Thyroid gland (tissue), 4 donors: Measurements from ENCODE around the gene FREM3. TPM values are rescaled to one million over a fixed set of nuclear protein-coding genes. Genes with fewer than 3 reads are reported as not detected.

Source experiments
- DNase-seq, 2 donors: peaks; one replicate each; pipeline ENCODE4 v3.0.0-alpha.2; 2019
- H3K27ac ChIP-seq, 3 donors: fragments of 200-600 bp; sonication (generic); 1 replicate in 2 of 3; 2 replicates in 1 of 3; pipeline ENCODE4 v1.5.1; 2016 to 2019; ENCODE audit warnings: mild to moderate bottlenecking in 1 of 3, moderate library complexity in 1 of 3
- H3K27me3 ChIP-seq: fragments of 200-600 bp; sonication (generic); one replicate; pipeline ENCODE4 v1.5.1; 2019
- H3K36me3 ChIP-seq, 2 donors: fragments of 200-600 bp; sonication (generic); one replicate each; pipeline ENCODE4 v1.5.1; 2016 to 2019
- H3K4me1 ChIP-seq, 2 donors: fragments of 200-600 bp; sonication (generic); one replicate each; pipeline ENCODE4 v1.5.1; 2017 to 2019
- H3K4me3 ChIP-seq, 3 donors: fragments of 200-600 bp; sonication (generic); replicated peaks in 1 of 3; 1 replicate in 2 of 3; 2 replicates in 1 of 3; pipeline ENCODE4 v1.5.1; 2016; ENCODE audit warnings: mild to moderate bottlenecking in 1 of 3
- H3K9me3 ChIP-seq: fragments of 200-600 bp; sonication (generic); one replicate; pipeline ENCODE4 v1.5.1; 2017
- CTCF ChIP-seq, 6 experiments: fragments of 200-600 bp in 3 of 6; fragments of 450-650 bp in 3 of 6; sonication (generic) in 3 of 6; IDR thresholded peaks; one replicate each; pipeline ENCODE4 v1.5.1; 2016 to 2019; ENCODE audit warnings: antibody characterized with exemption in 6 of 6, mild to moderate bottlenecking in 2 of 6, inconsistent platforms in 1 of 6, moderate library complexity in 1 of 6
- POLR2A ChIP-seq, 2 donors: fragments of 450-650 bp; IDR thresholded peaks; one replicate each; pipeline ENCODE4 v1.6.1; 2017; ENCODE audit warnings: antibody characterized with exemption in 2 of 2, mild to moderate bottlenecking in 2 of 2, moderate library complexity in 1 of 2
- WGBS, 2 donors: methylation state at CpG; one replicate each; pipeline ENCODE4 v1.1.5; 2017; 5-methylcytosine and 5-hydroxymethylcytosine counted together
- intact Hi-C: fragments of 100-400 bp; cut with DNase I; formaldehyde crosslinking; loops from one replicate; pipeline ENCODE4 v1.15.1; 2023
- total RNA-seq, 4 donors: library from RNA; depleted of rRNA; stranded (reverse); fragments of >200 nt; gene quantifications; one replicate each; pipeline ENCODE4 v1.2.3, GENCODE V29; 2016

The FREM3 gene
- total RNA-seq, 4 donors from 2014 or later = not detected

- no peaks in the 10 kb centered on the region for H3K27me3 ChIP-seq
- H3K27ac ChIP-seq = no peak overlapping the region
- H3K4me3 ChIP-seq = no peak overlapping the region
- no peaks in the 10 kb centered on the region for H3K4me1 ChIP-seq
- no peaks in the 10 kb centered on the region for H3K36me3 ChIP-seq
- intact Hi-C loops = no loop called here
- no peak for DNase-seq
- no peaks in the 10 kb centered on the region for H3K9me3 ChIP-seq
- TF ChIP-seq POLR2A (IDR thresholded peaks at IDR 0.05) (no peak), CTCF (IDR thresholded peaks at IDR 0.05) (no peak)
Observed at GRCh38 chr4:143586080-143586479, 114.4 kb downstream of the FREM3 start.

- WGBS, 2 donors = 92% methylated on average over 6 of the region's 6 CpGs
- no peak for DNase-seq
- Histone ChIP-seq H3K4me3 (no peak overlapping the region), H3K27me3 (no peaks in the 10 kb centered on the region), H3K36me3 (no peaks in the 10 kb centered on the region), H3K9me3 (no peaks in the 10 kb centered on the region), H3K27ac (no peak overlapping the region), H3K4me1 (no peaks in the 10 kb centered on the region)
- intact Hi-C loops = no loop called here
- TF ChIP-seq CTCF (IDR thresholded peaks at IDR 0.05) = no peak
- TF ChIP-seq POLR2A (IDR thresholded peaks at IDR 0.05) = no peak
Observed at GRCh38 chr4:143585548-143585947, 114.9 kb downstream of the FREM3 start.

- no peak overlapping the region for H3K4me3 ChIP-seq
- no peaks in the 10 kb centered on the region for H3K36me3 ChIP-seq
- intact Hi-C loops = no loop called here
- no peaks in the 10 kb centered on the region for H3K27me3 ChIP-seq
- TF ChIP-seq CTCF (IDR thresholded peaks at IDR 0.05) (no peak), POLR2A (IDR thresholded peaks at IDR 0.05) (no peak)
- no peak overlapping the region for H3K27ac ChIP-seq
- H3K4me1 ChIP-seq = no peaks in the 10 kb centered on the region
- WGBS, 2 donors = 61 to 78% methylated on average over 3 of the region's 3 CpGs
- DNase-seq = no peak
- no peaks in the 10 kb centered on the region for H3K9me3 ChIP-seq
Observed at GRCh38 chr4:143581331-143581946, 119.0 kb downstream of the FREM3 start.

- TF ChIP-seq CTCF (IDR thresholded peaks at IDR 0.05) (no peak), POLR2A (IDR thresholded peaks at IDR 0.05) (no peak)
- intact Hi-C loops = no loop called here
- no peaks in the 10 kb centered on the region for H3K4me1 ChIP-seq
- no peaks in the 10 kb centered on the region for H3K27me3 ChIP-seq
- no peaks in the 10 kb centered on the region for H3K9me3 ChIP-seq
- no peak for DNase-seq
- H3K4me3 ChIP-seq = no peak overlapping the region
- no peak overlapping the region for H3K27ac ChIP-seq
- H3K36me3 ChIP-seq = no peaks in the 10 kb centered on the region
Observed at GRCh38 chr4:143575331-143575730, 125.1 kb downstream of the FREM3 start.

- H3K9me3 ChIP-seq = no peaks in the 10 kb centered on the region
- no peaks in the 10 kb centered on the region for H3K36me3 ChIP-seq
- H3K27ac ChIP-seq = no peak overlapping the region
- intact Hi-C loops = no loop called here
- H3K27me3 ChIP-seq = no peaks in the 10 kb centered on the region
- TF ChIP-seq POLR2A (IDR thresholded peaks at IDR 0.05) (no peak), CTCF (IDR thresholded peaks at IDR 0.05) (no peak)
- DNase-seq = no peak
- WGBS, 2 donors = 92 to 95% methylated on average over 2 of the region's 2 CpGs
- peaks cover 0 to 4% of the 10 kb centered on the region in 2 donors for H3K4me1 ChIP-seq
- no peak overlapping the region for H3K4me3 ChIP-seq
Observed at GRCh38 chr4:143564472-143564871, 136.0 kb downstream of the FREM3 start.
